Erythroblast (primary cell): ENCODE results near the gene TAF9.

Source experiments
- GATA1 ChIP-seq: IDR thresholded peaks from 2 replicates; pipeline ENCODE4 v1.6.1; 2011; ENCODE audit warnings: low read depth, mild to moderate bottlenecking, control low read depth, low read length, moderate library complexity
- POLR2A ChIP-seq: IDR thresholded peaks from 2 replicates; pipeline ENCODE4 v1.6.1; 2011; ENCODE audit warnings: mild to moderate bottlenecking, low read length

GRCh38 chr5:69364414-69364813 is 4.9 kb downstream of the TAF9 start:
- TF ChIP-seq POLR2A (no peak), GATA1 (no peak)
